ENCODE measurements around the gene TSHZ2. TPM values are rescaled to one million over a fixed set of nuclear protein-coding genes. Genes with fewer than 3 reads are reported as not detected.

Gene TSHZ2
- total RNA-seq, 4 donors from 2014 or later: 1.0 to 3.5 (median 2.8) TPM

DNA sequence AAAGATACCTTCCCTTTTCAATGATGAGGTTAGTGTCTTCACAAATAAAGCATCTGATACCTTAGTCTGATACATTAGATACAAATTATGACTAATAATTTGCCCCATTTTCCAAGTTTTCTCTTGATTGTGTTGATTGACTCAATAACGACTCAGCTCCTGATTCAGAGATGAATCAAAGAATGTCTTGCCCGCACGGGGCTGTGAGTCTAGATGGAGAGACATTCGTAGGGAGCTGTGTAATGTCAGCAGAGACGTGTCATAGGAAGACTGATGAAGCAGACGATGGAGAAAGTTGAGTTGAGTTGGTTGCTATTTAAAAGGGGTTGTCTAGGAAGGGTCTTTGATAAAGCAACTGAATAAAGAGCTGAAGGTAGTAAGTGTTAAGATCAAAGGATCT lies 78.2 kb downstream of the TSHZ2 start:
- no peaks in the 10 kb centered on the region for H3K4me1 ChIP-seq
- TF ChIP-seq POLR2A (IDR thresholded peaks at IDR 0.05): no peak
- TF ChIP-seq, protein P1, sequence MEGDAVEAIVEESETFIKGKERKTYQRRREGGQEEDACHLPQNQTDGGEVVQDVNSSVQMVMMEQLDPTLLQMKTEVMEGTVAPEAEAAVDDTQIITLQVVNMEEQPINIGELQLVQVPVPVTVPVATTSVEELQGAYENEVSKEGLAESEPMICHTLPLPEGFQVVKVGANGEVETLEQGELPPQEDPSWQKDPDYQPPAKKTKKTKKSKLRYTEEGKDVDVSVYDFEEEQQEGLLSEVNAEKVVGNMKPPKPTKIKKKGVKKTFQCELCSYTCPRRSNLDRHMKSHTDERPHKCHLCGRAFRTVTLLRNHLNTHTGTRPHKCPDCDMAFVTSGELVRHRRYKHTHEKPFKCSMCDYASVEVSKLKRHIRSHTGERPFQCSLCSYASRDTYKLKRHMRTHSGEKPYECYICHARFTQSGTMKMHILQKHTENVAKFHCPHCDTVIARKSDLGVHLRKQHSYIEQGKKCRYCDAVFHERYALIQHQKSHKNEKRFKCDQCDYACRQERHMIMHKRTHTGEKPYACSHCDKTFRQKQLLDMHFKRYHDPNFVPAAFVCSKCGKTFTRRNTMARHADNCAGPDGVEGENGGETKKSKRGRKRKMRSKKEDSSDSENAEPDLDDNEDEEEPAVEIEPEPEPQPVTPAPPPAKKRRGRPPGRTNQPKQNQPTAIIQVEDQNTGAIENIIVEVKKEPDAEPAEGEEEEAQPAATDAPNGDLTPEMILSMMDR (IDR thresholded peaks at IDR 0.05 in 4 of 5, conservative IDR thresholded peaks at IDR 0.05 in 1 of 5): no peak
- in situ Hi-C loops (cut with MboI; ENCODE audit: low sequenced_read_pairs in 4 of 4): no loop called here
- H3K27me3 ChIP-seq: no peaks in the 10 kb centered on the region
- DNase-seq (no peak), ATAC-seq (no peak)
- no peaks in the 10 kb centered on the region for H3K36me3 ChIP-seq
- no peaks in the 10 kb centered on the region for H3K9me3 ChIP-seq
- H3K27ac ChIP-seq: no peak overlapping the region
- H3K4me3 ChIP-seq: no peak overlapping the region
- intact Hi-C loops (cut with DNase I; ENCODE audit: low total_unique reads): no loop called here

DNA sequence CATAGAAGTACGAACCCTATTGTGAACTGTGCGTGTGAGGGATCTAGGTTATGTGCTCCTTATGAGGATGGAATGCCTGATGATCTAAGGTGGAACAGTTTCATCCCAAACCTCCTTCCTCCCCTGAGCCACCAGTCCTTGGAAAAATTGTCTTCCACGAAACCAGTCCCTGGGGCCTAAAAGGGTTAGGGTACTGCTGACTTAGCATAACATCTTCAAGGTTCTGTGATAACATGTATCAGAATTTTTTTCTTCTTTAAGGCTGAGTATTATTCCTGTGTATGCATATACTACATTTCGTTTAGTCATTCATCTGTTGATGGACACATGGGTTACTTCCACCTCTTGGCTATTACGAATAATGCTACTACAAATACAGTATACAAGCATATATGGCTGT lies 80.2 kb downstream of the TSHZ2 start:
- no peak for DNase-seq
- Histone ChIP-seq H3K4me1 (no peaks in the 10 kb centered on the region), H3K9me3 (no peaks in the 10 kb centered on the region), H3K27ac (no peak overlapping the region), H3K4me3 (no peak overlapping the region), H3K27me3 (no peaks in the 10 kb centered on the region), H3K36me3 (no peaks in the 10 kb centered on the region)
- ATAC-seq: no peak
- intact Hi-C loops (cut with DNase I; ENCODE audit: low total_unique reads) (no loop called here), in situ Hi-C loops (cut with MboI; ENCODE audit: low sequenced_read_pairs in 4 of 4) (no loop called here)
- TF ChIP-seq, protein P1 (IDR thresholded peaks at IDR 0.05 in 4 of 5, conservative IDR thresholded peaks at IDR 0.05 in 1 of 5): no peak
- TF ChIP-seq POLR2A (IDR thresholded peaks at IDR 0.05): no peak

DNA sequence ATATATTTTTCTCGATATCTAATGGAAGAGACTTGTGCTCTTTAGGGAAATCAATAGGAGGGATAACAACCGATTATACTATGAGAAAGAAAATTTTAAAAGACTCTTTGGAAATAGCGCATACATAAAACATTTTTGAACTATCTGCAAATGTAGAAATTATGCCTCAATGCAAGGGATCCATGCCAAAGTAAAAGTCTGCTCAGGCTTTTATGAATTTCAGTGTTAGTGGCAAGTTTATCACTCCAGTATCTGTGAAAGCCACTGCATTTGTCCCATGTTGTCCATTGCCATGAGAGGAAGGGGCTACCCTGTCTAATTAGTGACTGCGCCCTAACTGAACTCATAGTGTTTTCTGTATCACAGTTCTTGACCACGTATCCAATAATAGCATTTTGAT lies 81.4 kb downstream of the TSHZ2 start:
- Histone ChIP-seq H3K9me3 (no peaks in the 10 kb centered on the region), H3K4me3 (no peak overlapping the region), H3K27me3 (no peaks in the 10 kb centered on the region), H3K4me1 (no peaks in the 10 kb centered on the region), H3K27ac (no peak overlapping the region), H3K36me3 (no peaks in the 10 kb centered on the region)
- intact Hi-C loops (cut with DNase I; ENCODE audit: low total_unique reads) (no loop called here), in situ Hi-C loops (cut with MboI; ENCODE audit: low sequenced_read_pairs in 4 of 4) (no loop called here)
- no peak for ATAC-seq
- TF ChIP-seq, protein P1 (IDR thresholded peaks at IDR 0.05 in 4 of 5, conservative IDR thresholded peaks at IDR 0.05 in 1 of 5): no peak
- no peak for TF ChIP-seq POLR2A (IDR thresholded peaks at IDR 0.05)
- no peak for DNase-seq

DNA sequence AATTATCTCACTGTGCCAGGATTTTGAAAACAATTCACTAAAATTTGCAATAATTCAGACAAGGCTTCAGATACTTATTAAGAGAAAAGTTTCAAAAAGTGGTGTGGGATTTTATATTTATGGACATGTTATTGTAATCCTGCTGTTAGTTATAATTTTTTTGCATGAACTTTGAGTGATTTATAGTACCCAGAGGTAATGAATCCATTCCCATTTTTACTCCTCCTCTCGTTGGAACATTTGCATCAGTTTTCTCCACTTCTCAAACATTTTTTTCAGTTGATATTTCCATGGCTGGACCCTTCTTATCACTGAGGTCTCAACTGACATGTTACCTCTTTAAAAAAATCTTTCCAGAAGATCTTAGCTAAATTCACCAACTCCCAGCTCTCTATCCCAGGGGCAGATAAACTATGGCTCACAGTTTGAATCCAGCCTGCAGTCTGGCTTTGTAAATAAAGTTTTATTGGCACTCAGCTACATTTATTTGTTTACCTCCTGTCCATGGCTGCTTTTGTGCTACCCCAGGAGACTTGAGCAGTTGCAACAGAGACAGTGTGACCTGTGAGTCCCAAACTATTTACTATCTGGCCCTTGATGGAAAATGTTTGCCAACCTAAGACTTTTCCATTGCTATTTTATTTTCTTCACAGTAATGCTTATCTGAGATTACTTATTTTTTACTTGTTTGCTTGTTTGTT lies 83.4 kb downstream of the TSHZ2 start:
- ATAC-seq (no peak), DNase-seq (no peak)
- in situ Hi-C loops (cut with MboI; ENCODE audit: low sequenced_read_pairs in 4 of 4): no loop called here
- intact Hi-C loops (cut with DNase I; ENCODE audit: low total_unique reads): no loop called here
- TF ChIP-seq, protein P1 (IDR thresholded peaks at IDR 0.05 in 4 of 5, conservative IDR thresholded peaks at IDR 0.05 in 1 of 5): no peak
- no peak for TF ChIP-seq POLR2A (IDR thresholded peaks at IDR 0.05)
- Histone ChIP-seq H3K4me3 (no peak overlapping the region), H3K27ac (no peak overlapping the region), H3K36me3 (no peaks in the 10 kb centered on the region), H3K27me3 (no peaks in the 10 kb centered on the region), H3K4me1 (no peaks in the 10 kb centered on the region), H3K9me3 (no peaks in the 10 kb centered on the region)

DNA sequence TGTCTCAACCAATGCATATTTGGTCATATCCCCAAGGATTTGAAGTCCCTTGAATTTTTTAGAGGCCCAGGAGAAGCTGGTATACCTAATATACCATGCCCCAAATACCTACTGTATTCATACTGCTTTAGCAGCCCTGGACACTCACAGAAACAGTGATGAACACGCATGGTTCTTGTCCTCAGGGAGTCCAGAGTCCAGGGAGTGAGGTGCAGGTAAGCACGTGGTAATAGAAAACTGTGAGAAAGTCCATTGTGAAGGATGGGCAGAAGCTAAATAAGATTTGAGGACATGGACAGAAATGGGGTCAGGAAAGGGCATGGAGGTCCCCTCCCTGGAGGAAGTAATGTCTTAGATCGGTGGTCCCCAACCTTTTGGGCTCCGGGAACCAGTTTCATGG lies 85.4 kb downstream of the TSHZ2 start:
- Histone ChIP-seq H3K27ac (no peak overlapping the region), H3K27me3 (no peaks in the 10 kb centered on the region), H3K4me3 (no peak overlapping the region), H3K4me1 (no peaks in the 10 kb centered on the region), H3K9me3 (no peaks in the 10 kb centered on the region), H3K36me3 (no peaks in the 10 kb centered on the region)
- in situ Hi-C loops (cut with MboI; ENCODE audit: low sequenced_read_pairs in 4 of 4): no loop called here
- DNase-seq (no peak), ATAC-seq (no peak)
- intact Hi-C loops (cut with DNase I; ENCODE audit: low total_unique reads): no loop called here
- TF ChIP-seq POLR2A (IDR thresholded peaks at IDR 0.05): no peak
- TF ChIP-seq, protein P1 (IDR thresholded peaks at IDR 0.05 in 4 of 5, conservative IDR thresholded peaks at IDR 0.05 in 1 of 5): no peak
